ENCODE data around the gene MUC5AC.
"Not testable (repeated sequence)": the region's sequence is repeated elsewhere in the genome, so short reads cannot be mapped to it uniquely, and the experiment has no call there.

MUC5AC gene

GRCh38 chr11:1180171-1180570 lies 22.4 kb downstream of the MUC5AC start:
- peaks cover 3% of the 10 kb centered on the region for H3K36me3 Mint-ChIP-seq (ENCODE audit: low read depth)
- H3K4me1 Mint-ChIP-seq (ENCODE audit: low read depth) = no peaks in the 10 kb centered on the region
- H3K27ac Mint-ChIP-seq = no peak overlapping the region
- no peaks in the 10 kb centered on the region for H3K27me3 Mint-ChIP-seq (ENCODE audit: low read depth)
- H3K4me3 Mint-ChIP-seq = no peak overlapping the region
- H3K9me3 Mint-ChIP-seq = peaks cover 9% of the 10 kb centered on the region
- DNase-seq (ENCODE audit: low spot score) = no peak

DNA sequence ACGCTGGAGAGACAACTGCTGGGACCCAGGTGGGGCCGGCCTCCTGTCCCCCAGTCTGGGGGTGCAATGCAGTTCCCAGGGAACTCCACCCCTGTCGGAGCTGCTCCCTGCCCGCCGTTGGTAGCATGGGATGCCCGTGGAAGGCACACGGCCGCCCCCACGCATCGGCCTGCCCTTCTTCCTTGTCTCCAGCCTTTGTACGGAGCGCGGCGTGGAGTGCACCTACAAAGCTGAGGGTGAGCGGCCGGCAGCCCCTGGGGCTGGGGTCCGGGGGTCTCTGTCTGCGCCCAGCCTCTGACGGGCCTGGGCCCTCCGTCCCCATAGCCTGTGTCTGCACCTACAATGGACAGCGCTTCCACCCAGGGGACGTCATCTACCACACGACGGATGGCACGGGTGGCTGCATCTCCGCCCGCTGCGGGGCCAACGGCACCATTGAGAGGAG lies 23.2 kb downstream of the MUC5AC start:
- no peak for DNase-seq (ENCODE audit: low spot score)
- Mint-ChIP-seq H3K27me3 (ENCODE audit: low read depth) (no peaks in the 10 kb centered on the region), H3K4me1 (ENCODE audit: low read depth) (no peaks in the 10 kb centered on the region), H3K36me3 (ENCODE audit: low read depth) (no peaks in the 10 kb centered on the region), H3K9me3 (peaks cover under 1% of the 10 kb centered on the region), H3K27ac (no peak overlapping the region), H3K4me3 (no peak overlapping the region)

DNA sequence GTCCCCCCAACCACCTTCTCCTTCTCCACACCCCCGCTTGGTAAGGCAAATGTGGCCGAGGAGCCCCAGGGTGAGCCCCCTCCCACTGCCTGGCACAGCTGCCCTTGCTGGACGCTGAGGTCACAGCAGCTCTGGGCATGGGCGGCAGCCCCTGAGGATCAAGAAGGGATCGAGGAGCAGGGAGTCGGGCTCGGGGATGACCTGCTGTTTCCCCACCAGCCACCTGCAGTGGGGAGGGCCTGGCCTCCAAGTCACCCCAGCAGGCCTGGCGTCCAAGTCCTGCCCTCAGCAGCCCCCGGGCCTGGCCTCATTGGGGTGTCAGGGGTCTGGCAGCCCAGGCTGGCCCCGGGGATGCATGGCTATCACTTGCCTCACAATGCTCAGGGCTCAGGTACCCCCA lies 23.7 kb downstream of the MUC5AC start:
- no peaks in the 10 kb centered on the region for H3K4me1 Mint-ChIP-seq (ENCODE audit: low read depth)
- H3K27me3 Mint-ChIP-seq (ENCODE audit: low read depth) = no peaks in the 10 kb centered on the region
- no peak overlapping the region for H3K4me3 Mint-ChIP-seq
- DNase-seq (ENCODE audit: low spot score) = no peak
- no peaks in the 10 kb centered on the region for H3K36me3 Mint-ChIP-seq (ENCODE audit: low read depth)
- H3K9me3 Mint-ChIP-seq = no peaks in the 10 kb centered on the region
- no peak overlapping the region for H3K27ac Mint-ChIP-seq

- DNase-seq (ENCODE audit: low spot score) = no peak
- Mint-ChIP-seq H3K4me1 (ENCODE audit: low read depth) (no peaks in the 10 kb centered on the region), H3K27ac (no peak overlapping the region), H3K9me3 (no peaks in the 10 kb centered on the region), H3K36me3 (ENCODE audit: low read depth) (no peaks in the 10 kb centered on the region), H3K27me3 (ENCODE audit: low read depth) (no peaks in the 10 kb centered on the region), H3K4me3 (no peak overlapping the region)
These were observed 24.2 kb downstream of the MUC5AC start for GRCh38 chr11:1181853-1182535.

GRCh38 chr11:1184139-1184538 lies 26.4 kb downstream of the MUC5AC start:
- H3K27me3 Mint-ChIP-seq (ENCODE audit: low read depth) = not testable (repeated sequence)

DNA sequence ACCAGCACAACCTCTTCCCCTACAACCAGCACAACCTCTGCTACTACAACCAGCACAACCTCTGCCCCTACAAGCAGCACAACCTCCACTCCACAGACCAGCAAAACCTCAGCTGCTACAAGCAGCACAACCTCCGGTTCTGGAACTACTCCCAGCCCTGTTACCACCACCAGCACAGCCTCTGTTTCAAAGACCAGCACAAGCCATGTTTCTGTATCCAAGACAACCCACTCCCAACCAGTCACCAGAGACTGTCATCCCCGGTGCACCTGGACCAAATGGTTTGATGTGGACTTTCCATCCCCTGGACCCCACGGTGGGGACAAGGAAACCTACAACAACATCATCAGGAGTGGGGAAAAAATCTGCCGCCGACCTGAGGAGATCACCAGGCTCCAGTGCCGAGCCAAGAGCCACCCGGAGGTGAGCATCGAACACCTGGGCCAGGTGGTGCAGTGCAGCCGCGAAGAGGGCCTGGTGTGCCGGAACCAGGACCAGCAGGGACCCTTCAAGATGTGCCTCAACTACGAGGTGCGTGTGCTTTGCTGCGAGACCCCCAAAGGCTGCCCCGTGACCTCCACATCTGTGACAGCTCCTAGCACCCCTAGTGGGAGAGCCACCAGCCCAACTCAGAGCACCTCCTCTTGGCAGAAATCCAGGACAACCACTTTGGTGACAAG lies 30.8 kb downstream of the MUC5AC start:
- H3K27me3 Mint-ChIP-seq (ENCODE audit: low read depth); H3K36me3 Mint-ChIP-seq (ENCODE audit: low read depth); H3K4me3 Mint-ChIP-seq; H3K9me3 Mint-ChIP-seq; DNase-seq (ENCODE audit: low spot score); H3K27ac Mint-ChIP-seq; H3K4me1 Mint-ChIP-seq (ENCODE audit: low read depth): not testable (repeated sequence)

More at GRCh38 chr11:1184139-1184538, 26.4 kb downstream of the MUC5AC start:
- not testable (repeated sequence) for DNase-seq (ENCODE audit: low spot score); H3K36me3 Mint-ChIP-seq (ENCODE audit: low read depth); H3K9me3 Mint-ChIP-seq; H3K27ac Mint-ChIP-seq; H3K4me1 Mint-ChIP-seq (ENCODE audit: low read depth); H3K4me3 Mint-ChIP-seq

DNA sequence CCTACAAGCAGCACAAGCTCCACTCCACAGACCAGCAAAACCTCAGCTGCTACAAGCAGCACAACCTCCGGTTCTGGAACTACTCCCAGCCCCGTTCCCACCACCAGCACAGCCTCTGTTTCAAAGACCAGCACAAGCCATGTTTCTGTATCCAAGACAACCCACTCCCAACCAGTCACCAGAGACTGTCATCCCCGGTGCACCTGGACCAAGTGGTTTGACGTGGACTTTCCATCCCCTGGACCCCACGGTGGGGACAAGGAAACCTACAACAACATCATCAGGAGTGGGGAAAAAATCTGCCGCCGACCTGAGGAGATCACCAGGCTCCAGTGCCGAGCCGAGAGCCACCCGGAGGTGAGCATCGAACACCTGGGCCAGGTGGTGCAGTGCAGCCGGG lies 32.1 kb downstream of the MUC5AC start:
- H3K4me3 Mint-ChIP-seq = not testable (repeated sequence)

DNA sequence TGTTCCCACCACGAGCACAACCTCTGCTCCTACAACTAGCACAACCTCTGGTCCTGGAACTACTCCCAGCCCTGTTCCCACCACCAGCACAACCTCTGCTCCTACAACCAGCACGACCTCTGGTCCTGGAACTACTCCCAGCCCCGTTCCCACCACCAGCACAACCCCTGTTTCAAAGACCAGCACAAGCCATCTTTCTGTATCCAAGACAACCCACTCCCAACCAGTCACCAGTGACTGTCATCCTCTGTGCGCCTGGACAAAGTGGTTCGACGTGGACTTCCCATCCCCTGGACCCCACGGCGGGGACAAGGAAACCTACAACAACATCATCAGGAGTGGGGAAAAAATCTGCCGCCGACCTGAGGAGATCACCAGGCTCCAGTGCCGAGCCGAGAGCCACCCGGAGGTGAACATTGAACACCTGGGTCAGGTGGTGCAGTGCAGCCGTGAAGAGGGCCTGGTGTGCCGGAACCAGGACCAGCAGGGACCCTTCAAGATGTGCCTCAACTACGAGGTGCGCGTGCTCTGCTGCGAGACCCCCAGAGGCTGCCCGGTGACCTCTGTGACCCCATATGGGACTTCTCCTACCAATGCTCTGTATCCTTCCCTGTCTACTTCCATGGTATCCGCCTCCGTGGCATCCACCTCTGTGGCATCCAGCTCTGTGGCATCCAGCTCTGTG lies 34.2 kb downstream of the MUC5AC start:
- H3K4me3 Mint-ChIP-seq; H3K36me3 Mint-ChIP-seq (ENCODE audit: low read depth); H3K4me1 Mint-ChIP-seq (ENCODE audit: low read depth); H3K27ac Mint-ChIP-seq; DNase-seq (ENCODE audit: low spot score); H3K27me3 Mint-ChIP-seq (ENCODE audit: low read depth); H3K9me3 Mint-ChIP-seq: not testable (repeated sequence)

More for the DNA sequence above, 32.1 kb downstream of the MUC5AC start:
- H3K36me3 Mint-ChIP-seq (ENCODE audit: low read depth); DNase-seq (ENCODE audit: low spot score); H3K4me1 Mint-ChIP-seq (ENCODE audit: low read depth); H3K9me3 Mint-ChIP-seq; H3K27ac Mint-ChIP-seq; H3K27me3 Mint-ChIP-seq (ENCODE audit: low read depth): not testable (repeated sequence)

DNA sequence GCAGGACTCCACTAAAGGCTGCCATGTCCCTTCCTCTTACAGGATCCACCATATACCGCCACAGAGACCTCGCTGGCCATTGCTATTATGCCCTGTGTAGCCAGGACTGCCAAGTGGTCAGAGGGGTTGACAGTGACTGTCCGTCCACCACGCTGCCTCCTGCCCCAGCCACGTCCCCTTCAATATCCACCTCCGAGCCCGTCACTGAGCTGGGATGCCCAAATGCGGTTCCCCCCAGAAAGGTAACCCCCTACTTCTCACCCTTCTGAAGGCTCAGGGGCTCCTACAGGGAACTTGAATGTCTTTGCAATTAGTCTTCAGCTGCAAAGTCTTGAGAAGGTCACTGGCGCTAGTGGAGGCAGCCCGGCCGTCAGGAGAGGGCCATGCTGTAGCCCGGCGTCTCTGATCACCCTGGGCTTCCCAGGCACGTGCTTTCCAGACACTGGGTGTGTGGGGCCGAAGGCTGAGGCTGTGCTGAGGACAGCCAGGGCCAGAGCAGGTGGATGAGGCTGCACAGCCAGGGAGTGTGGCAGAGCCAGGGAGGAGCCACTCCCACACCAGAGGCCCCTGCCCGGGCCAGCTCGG lies 35.1 kb downstream of the MUC5AC start:
- Mint-ChIP-seq H3K27ac (no peak overlapping the region), H3K36me3 (ENCODE audit: low read depth) (no peaks in the 10 kb centered on the region), H3K27me3 (ENCODE audit: low read depth) (no peaks in the 10 kb centered on the region), H3K4me3 (no peak overlapping the region), H3K4me1 (ENCODE audit: low read depth) (no peaks in the 10 kb centered on the region), H3K9me3 (no peaks in the 10 kb centered on the region)
- no peak for DNase-seq (ENCODE audit: low spot score)

GRCh38 chr11:1193326-1194230 lies 35.8 kb downstream of the MUC5AC start:
- no peaks in the 10 kb centered on the region for H3K9me3 Mint-ChIP-seq
- H3K36me3 Mint-ChIP-seq (ENCODE audit: low read depth) = no peaks in the 10 kb centered on the region
- no peaks in the 10 kb centered on the region for H3K4me1 Mint-ChIP-seq (ENCODE audit: low read depth)
- H3K4me3 Mint-ChIP-seq = no peak overlapping the region
- DNase-seq (ENCODE audit: low spot score) = no peak
- H3K27ac Mint-ChIP-seq = no peak overlapping the region
- H3K27me3 Mint-ChIP-seq (ENCODE audit: low read depth) = no peaks in the 10 kb centered on the region

GRCh38 chr11:1194231-1194976 lies 36.7 kb downstream of the MUC5AC start:
- H3K27me3 Mint-ChIP-seq (ENCODE audit: low read depth) = no peaks in the 10 kb centered on the region
- H3K9me3 Mint-ChIP-seq = no peaks in the 10 kb centered on the region
- no peak overlapping the region for H3K4me3 Mint-ChIP-seq
- no peaks in the 10 kb centered on the region for H3K36me3 Mint-ChIP-seq (ENCODE audit: low read depth)
- no peaks in the 10 kb centered on the region for H3K4me1 Mint-ChIP-seq (ENCODE audit: low read depth)
- H3K27ac Mint-ChIP-seq = no peak overlapping the region
- DNase-seq (ENCODE audit: low spot score) = no peak

- Mint-ChIP-seq H3K27ac (no peak overlapping the region), H3K4me3 (no peak overlapping the region), H3K9me3 (no peaks in the 10 kb centered on the region), H3K36me3 (ENCODE audit: low read depth) (no peaks in the 10 kb centered on the region), H3K27me3 (ENCODE audit: low read depth) (no peaks in the 10 kb centered on the region), H3K4me1 (ENCODE audit: low read depth) (no peaks in the 10 kb centered on the region)
- no peak for DNase-seq (ENCODE audit: low spot score)
These were observed 37.4 kb downstream of the MUC5AC start for GRCh38 chr11:1194977-1195681.
